Stimulated activated CD4-positive, alpha-beta T cell treated with anti-CD3 and anti-CD28 coated beads, Interleukin-15, amount 100 ng/mL, for 48 hours (primary cell): ENCODE data around the gene ANXA4.
"Not testable (repeated sequence)": the region's sequence is repeated elsewhere in the genome, so short reads cannot be mapped to it uniquely, and the experiment has no call there.

Experiments used
- DNase-seq, 2 donors: peaks; one replicate each; pipeline ENCODE4 v3.0.0-alpha.2; 2020; ENCODE audit warnings: low read depth in 2 of 2

The ANXA4 gene

GRCh38 chr2:69753659-69754363, 11.9 kb downstream of the ANXA4 start:
- no peak for DNase-seq

- no peak for DNase-seq
Observed at GRCh38 chr2:69754633-69755032, 12.7 kb downstream of the ANXA4 start.

- no peak for DNase-seq
Observed at GRCh38 chr2:69755862-69756467, 14.0 kb downstream of the ANXA4 start.

GRCh38 chr2:69762025-69762424, 20.1 kb downstream of the ANXA4 start:
- DNase-seq: no peak

GRCh38 chr2:69762513-69763494, 20.9 kb downstream of the ANXA4 start:
- no peak for DNase-seq

GRCh38 chr2:69763831-69764230, 21.9 kb downstream of the ANXA4 start:
- DNase-seq: not testable (repeated sequence)

GRCh38 chr2:69764286-69765095, 22.6 kb downstream of the ANXA4 start:
- DNase-seq: no peak

GRCh38 chr2:69765096-69765380, 23.1 kb downstream of the ANXA4 start:
- DNase-seq: no peak

- DNase-seq: no peak
Observed at GRCh38 chr2:69766014-69766413, 24.1 kb downstream of the ANXA4 start.

GRCh38 chr2:69767034-69767433, 25.1 kb downstream of the ANXA4 start:
- DNase-seq: no peak

GRCh38 chr2:69768235-69768634, 26.3 kb downstream of the ANXA4 start:
- no peak for DNase-seq

GRCh38 chr2:69768789-69769188, 26.9 kb downstream of the ANXA4 start:
- DNase-seq: no peak

GRCh38 chr2:69769272-69769671, 27.3 kb downstream of the ANXA4 start:
- no peak for DNase-seq

- DNase-seq: no peak
Observed at GRCh38 chr2:69770193-69770702, 28.3 kb downstream of the ANXA4 start.

GRCh38 chr2:69770747-69771146, 28.8 kb downstream of the ANXA4 start:
- DNase-seq: no peak

GRCh38 chr2:69771461-69771860, 29.5 kb downstream of the ANXA4 start:
- DNase-seq: no peak

GRCh38 chr2:69773206-69773605, 31.3 kb downstream of the ANXA4 start:
- DNase-seq: no peak

GRCh38 chr2:69774258-69774983, 32.5 kb downstream of the ANXA4 start:
- not testable (repeated sequence) for DNase-seq

- DNase-seq: peak in 1 of 2 donors; percentile 22
Observed at GRCh38 chr2:69774984-69775982, 33.3 kb downstream of the ANXA4 start.
